HepG2 (cell line): Measurements from ENCODE around the gene LOXL3. TPM values are rescaled to one million over a fixed set of nuclear protein-coding genes. Genes with fewer than 3 reads are reported as not detected.
A peak's percentile ranks its signal among the peaks of the same experiment; 100 is the strongest.

Source experiments
- ARNT2 ChIP-seq: sonication (generic); formaldehyde crosslinking; IDR thresholded peaks from 2 replicates; pipeline ENCODE4 v1.8.0; 2022; ENCODE audit warnings: mild to moderate bottlenecking, low read depth, missing genetic modification reagents, moderate library complexity
- CERS6 ChIP-seq: sonication (generic); formaldehyde crosslinking; IDR thresholded peaks from 2 replicates; pipeline ENCODE4 v1.5.0; 2020; ENCODE audit warnings: missing genetic modification reagents
- DNMT1 ChIP-seq: sonication (generic); formaldehyde crosslinking; IDR thresholded peaks from 2 replicates; pipeline ENCODE4 v1.5.1; 2020; ENCODE audit warnings: mild to moderate bottlenecking, missing genetic modification reagents
- IRF9 ChIP-seq: sonication (generic); formaldehyde crosslinking; IDR thresholded peaks from 2 replicates; pipeline ENCODE4 v1.8.0; 2022; ENCODE audit warnings: missing genetic modification reagents, mild to moderate bottlenecking, borderline replicate concordance
- KAT8 ChIP-seq: IDR thresholded peaks from 2 replicates; pipeline ENCODE4 v1.6.1; 2016; ENCODE audit warnings: missing genetic modification reagents, missing compliant biosample characterization
- KLF16 ChIP-seq, 2 experiments: sonication (generic) in 1 of 2; formaldehyde crosslinking in 1 of 2; IDR thresholded peaks; 2 replicates each; pipeline versions ENCODE4 v1.6.1 to v1.8.0; 2016 to 2023; ENCODE audit warnings: missing genetic modification reagents in 2 of 2, missing compliant biosample characterization in 1 of 2
- MYC ChIP-seq: sonication (generic); formaldehyde crosslinking; IDR thresholded peaks from 2 replicates; pipeline ENCODE4 v1.9.0; 2021; ENCODE audit warnings: missing genetic modification reagents, borderline replicate concordance
- NFYC ChIP-seq: IDR thresholded peaks from 2 replicates; pipeline ENCODE4 v1.6.1; 2016; ENCODE audit warnings: missing genetic modification reagents, missing compliant biosample characterization
- PHF20 ChIP-seq: sonication (generic); formaldehyde crosslinking; IDR thresholded peaks from 2 replicates; pipeline ENCODE4 v1.5.0; 2020; ENCODE audit warnings: mild to moderate bottlenecking, missing genetic modification reagents
- PRDM10 ChIP-seq: sonication (generic); formaldehyde crosslinking; IDR thresholded peaks from 2 replicates; pipeline ENCODE4 v1.4.0; 2020; ENCODE audit warnings: low read depth, missing genetic modification reagents
- SSRP1 ChIP-seq: IDR thresholded peaks from 2 replicates; pipeline ENCODE4 v1.6.1; 2016; ENCODE audit warnings: control low read depth
- TERF1 ChIP-seq: sonication (generic); formaldehyde crosslinking; IDR thresholded peaks from 2 replicates; pipeline ENCODE4 v1.8.0; 2022; ENCODE audit warnings: mild to moderate bottlenecking, missing genetic modification reagents, moderate library complexity
- XBP1 ChIP-seq: sonication (generic); formaldehyde crosslinking; IDR thresholded peaks from 2 replicates; pipeline ENCODE4 v1.5.0; 2020; ENCODE audit warnings: missing genetic modification reagents
- ZBTB3 ChIP-seq: sonication (generic); formaldehyde crosslinking; IDR thresholded peaks from 2 replicates; pipeline ENCODE4 v1.4.0; 2020; ENCODE audit warnings: low read depth, mild to moderate bottlenecking, moderate library complexity, missing genetic modification reagents, borderline replicate concordance
- ZBTB34 ChIP-seq: sonication (generic); formaldehyde crosslinking; IDR thresholded peaks from 2 replicates; pipeline ENCODE4 v1.8.0; 2022; ENCODE audit warnings: mild to moderate bottlenecking, missing genetic modification reagents
- ZIK1 ChIP-seq: sonication (generic); formaldehyde crosslinking; IDR thresholded peaks from 2 replicates; pipeline ENCODE4 v1.5.0; 2020; ENCODE audit warnings: mild to moderate bottlenecking, low read depth, missing genetic modification reagents, borderline replicate concordance
- ZNF264 ChIP-seq: sonication (generic); formaldehyde crosslinking; IDR thresholded peaks from 2 replicates; pipeline ENCODE4 v1.4.0; 2020; ENCODE audit warnings: missing genetic modification reagents
- ZNF276 ChIP-seq: sonication (generic); formaldehyde crosslinking; IDR thresholded peaks from 2 replicates; pipeline ENCODE4 v1.4.0; 2020; ENCODE audit warnings: mild to moderate bottlenecking, low read depth, missing genetic modification reagents
- ZNF484 ChIP-seq: sonication (generic); formaldehyde crosslinking; IDR thresholded peaks from 2 replicates; pipeline ENCODE4 v1.5.1; 2020; ENCODE audit warnings: mild to moderate bottlenecking, low read depth, missing genetic modification reagents, borderline replicate concordance
- polyA plus RNA-seq, 8 experiments: library from polyadenylated mRNA; depleted of rRNA in 3 of 8; stranded (reverse) in 7 of 8; unstranded in 1 of 8; fragments of >200 nt; fragmentation: Illumina TruSeq in 4 of 8; extraction: Trizol in 4 of 8; gene quantifications; 2 replicates each; pipeline versions ENCODE4 v1.2.1 to v1.2.3, GENCODE V29; 2011 to 2016; ENCODE audit warnings: low read depth in 4 of 8, missing spikeins in 1 of 8, mixed read lengths in 1 of 8; ENCODE audit not compliant: insufficient read depth in 1 of 8
- total RNA-seq, 5 experiments: library from RNA; depleted of rRNA; stranded (reverse); fragments of >200 nt; fragmentation: Illumina TruSeq; extraction: Trizol; gene quantifications; 2 replicates each; pipeline ENCODE4 v1.2.3, GENCODE V29; 2016; ENCODE audit warnings: low read depth in 1 of 5

Gene LOXL3
- total and polyA plus RNA-seq, 2 of the 13 experiments (the other 11 are each of a cell fraction or from before 2014, with no cell fraction given): 0.55 to 6.5 TPM

- TF ChIP-seq TERF1 (no peak; the same call in 1 of the 2 replicates), ZNF264 (peak; percentile 40; the same call in 1 of the 2 replicates), CERS6 (no peak), DNMT1 (CRISPR knock-in tag) (no peak; the same call in 1 of the 2 replicates), NFYC (no peak; the same call in 1 of the 2 replicates), ZBTB34 (no peak), MYC (CRISPR knock-in tag) (peak; percentile 64; the same call in 1 of the 2 replicates), ZBTB3 (no peak; the same call in 1 of the 2 replicates), ZIK1 (CRISPR knock-in tag) (no peak), ZNF484 (CRISPR knock-in tag) (no peak), ZNF276 (CRISPR knock-in tag) (no peak), XBP1 (no peak), KAT8 (CRISPR knock-in tag) (peak; percentile 77; the same call in 1 of the 2 replicates), IRF9 (no peak), ARNT2 (CRISPR knock-in tag) (no peak), KLF16 (CRISPR knock-in tag; IDR thresholded peaks at IDR 0.05) (peak in 1 of 2 experiments; percentile 53; a peak in 1 of 4 replicates), PHF20 (CRISPR knock-in tag) (peak; percentile 10), SSRP1 (0 out of 2 replicates have a peak, but pooled peaks have one; percentile 6), PRDM10 (CRISPR knock-in tag) (no peak)
Observed at GRCh38 chr2:74502147-74502719, 51.5 kb downstream of the LOXL3 start (continued).
